Central memory CD8-positive, alpha-beta T cell (primary cell): Measurements from ENCODE around the gene ATP2B2.

ENCODE experiments used
- ATAC-seq: fragments of 150-1000 bp; cut with Tn5 transposase; replicated peaks from 2 replicates; pipeline ENCODE4 v1.10.0; 2022; ENCODE audit warnings: mild to moderate bottlenecking, moderate FRiP score, moderate number of reproducible peaks; ENCODE audit not compliant: poor library complexity, severe bottlenecking; ENCODE audit errors: extremely low read depth
- DNase-seq, 2 donors: peaks; one replicate each; pipeline ENCODE4 v3.0.0; 2021; ENCODE audit warnings: low spot score in 2 of 2
- H3K27ac Mint-ChIP-seq: one replicate; pipeline ENCODE4 v1.8.0; 2022; ENCODE audit warnings: low read depth, mild to moderate bottlenecking, moderate library complexity, mixed read lengths
- H3K27me3 Mint-ChIP-seq: one replicate; pipeline ENCODE4 v1.8.0; 2022; ENCODE audit warnings: mixed read lengths
- H3K36me3 Mint-ChIP-seq: one replicate; pipeline ENCODE4 v1.8.0; 2022; ENCODE audit warnings: mild to moderate bottlenecking, moderate library complexity, mixed read lengths; ENCODE audit not compliant: insufficient read depth
- H3K4me1 Mint-ChIP-seq: one replicate; pipeline ENCODE4 v1.8.0; 2022; ENCODE audit warnings: mixed read lengths
- H3K4me3 Mint-ChIP-seq: one replicate; pipeline ENCODE4 v1.8.0; 2022; ENCODE audit warnings: mild to moderate bottlenecking, moderate library complexity, mixed read lengths
- H3K9me3 Mint-ChIP-seq: one replicate; pipeline ENCODE4 v1.8.0; 2022; ENCODE audit warnings: mixed read lengths

ATP2B2 gene

DNA sequence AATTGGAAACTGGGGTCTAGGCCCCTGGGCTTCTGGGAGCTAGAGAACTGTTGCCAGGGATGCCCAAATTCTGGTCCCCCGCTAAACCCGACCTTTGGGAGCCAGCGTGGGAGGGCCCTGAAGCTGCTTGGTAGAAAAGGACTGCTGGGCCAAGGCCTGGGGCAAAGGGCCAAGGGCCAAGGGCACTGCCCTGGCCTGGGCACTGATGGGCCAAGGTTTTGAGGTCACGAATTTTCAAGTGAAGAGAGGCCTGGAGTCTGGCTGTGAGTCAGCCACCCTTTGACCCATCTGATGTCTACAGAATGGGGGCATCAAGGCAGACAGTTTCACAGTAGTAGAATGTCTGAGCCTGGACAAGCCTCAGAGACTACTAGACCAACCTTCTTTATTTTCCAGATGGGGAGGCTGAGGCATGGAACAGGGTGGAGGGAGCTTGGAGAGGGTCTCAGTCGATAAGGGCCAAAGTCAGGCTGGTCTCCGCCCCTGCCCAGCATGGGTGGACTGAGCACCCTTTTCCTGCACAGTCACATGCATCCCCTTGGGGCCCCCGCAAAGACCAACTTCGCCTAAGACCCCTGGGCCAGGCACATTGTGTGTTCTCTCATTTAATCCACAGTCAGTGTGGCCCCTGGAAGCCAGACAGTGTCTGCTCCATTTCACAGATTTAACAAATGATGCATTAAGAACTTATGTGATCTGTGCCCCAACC is 66.3 kb downstream of the ATP2B2 start:
- no peaks in the 10 kb centered on the region for H3K9me3 Mint-ChIP-seq
- H3K27ac Mint-ChIP-seq = no peak overlapping the region
- DNase-seq = no peak
- peaks cover under 1% of the 10 kb centered on the region for H3K27me3 Mint-ChIP-seq
- peaks cover 24% of the 10 kb centered on the region for H3K4me1 Mint-ChIP-seq
- H3K36me3 Mint-ChIP-seq = peaks cover 1% of the 10 kb centered on the region
- no peak for ATAC-seq
- no peak overlapping the region for H3K4me3 Mint-ChIP-seq

DNA sequence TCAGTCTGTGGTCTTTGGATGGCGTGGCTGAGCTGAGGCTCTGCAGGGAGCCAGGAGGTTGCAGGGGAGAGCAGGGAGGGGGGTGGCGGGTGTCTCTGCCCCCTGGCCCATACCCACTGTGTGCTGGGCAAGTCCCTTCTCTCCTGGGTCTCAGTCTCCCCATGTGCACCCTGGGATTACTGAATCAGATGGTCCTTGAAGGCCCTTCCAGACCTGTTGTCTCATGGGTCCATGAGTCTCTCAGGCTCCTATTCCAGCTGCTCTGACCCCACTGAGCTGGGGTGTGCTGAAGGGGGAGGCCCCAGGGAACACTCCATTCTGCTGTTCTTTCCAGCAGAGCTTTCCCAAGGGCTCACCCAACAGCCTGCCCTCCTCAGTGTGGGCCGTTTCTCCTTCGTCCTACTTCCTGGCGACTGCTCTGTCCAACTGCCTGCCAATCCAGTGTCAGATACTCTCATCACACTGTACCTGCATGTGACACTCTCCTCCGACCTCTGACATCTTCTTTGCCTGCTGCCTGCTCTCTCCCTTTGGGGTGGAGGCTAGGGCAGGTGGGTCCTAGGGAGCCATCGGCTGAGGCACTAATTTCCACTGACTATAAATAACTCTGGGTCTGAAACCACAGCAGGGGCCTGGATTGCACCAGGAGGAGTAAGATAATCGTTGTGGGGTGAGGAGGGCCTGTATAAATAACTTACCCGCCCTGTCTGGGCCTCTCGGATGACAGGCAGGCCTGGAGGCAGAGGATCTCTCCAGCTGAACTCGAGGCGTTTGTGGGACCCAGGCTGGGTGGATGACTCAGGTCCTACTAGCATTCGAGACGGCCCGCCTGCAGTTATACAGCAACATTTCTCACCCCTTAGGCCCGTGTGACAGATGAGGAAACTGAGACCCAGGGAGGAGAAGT is 67.1 kb downstream of the ATP2B2 start:
- DNase-seq (no peak), ATAC-seq (no peak)
- peaks cover 24% of the 10 kb centered on the region for H3K4me1 Mint-ChIP-seq
- H3K27me3 Mint-ChIP-seq = no peaks in the 10 kb centered on the region
- peak overlapping the region; percentile 78 for H3K27ac Mint-ChIP-seq
- H3K36me3 Mint-ChIP-seq = peaks cover 1% of the 10 kb centered on the region
- no peak overlapping the region for H3K4me3 Mint-ChIP-seq
- no peaks in the 10 kb centered on the region for H3K9me3 Mint-ChIP-seq

DNA sequence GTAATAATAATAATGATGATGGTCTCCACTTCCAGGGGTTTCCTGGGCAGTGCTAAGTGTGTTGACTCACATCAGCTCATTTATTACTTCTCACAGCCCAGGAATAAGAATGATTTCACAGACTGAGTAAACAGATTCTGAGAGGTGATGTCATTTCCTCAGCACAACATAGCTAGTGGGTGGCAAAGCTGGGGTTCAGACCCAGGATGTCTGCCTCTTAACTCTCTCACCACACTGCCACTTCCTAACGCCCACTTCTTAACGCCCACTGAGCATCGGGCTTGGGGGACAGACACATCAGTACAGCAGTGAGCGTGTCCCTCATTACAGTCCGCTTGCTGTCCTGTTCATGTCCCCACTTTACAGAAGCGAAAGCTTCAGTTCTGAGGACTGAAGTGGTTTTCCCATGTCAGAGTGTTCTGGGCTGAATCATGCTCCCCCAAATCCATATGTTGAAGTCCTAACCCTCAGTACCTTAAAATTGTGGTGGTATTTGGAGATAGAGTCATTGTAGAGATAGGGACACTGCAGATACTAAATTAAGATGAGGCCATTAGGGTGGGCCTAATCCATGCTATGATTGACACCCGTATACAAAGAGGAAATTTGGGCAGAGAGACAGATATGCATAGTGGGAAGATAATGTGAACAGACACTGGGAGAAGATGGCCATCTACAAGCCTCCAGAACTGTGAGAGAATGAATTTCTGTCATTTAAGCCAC is 68.0 kb downstream of the ATP2B2 start:
- peak overlapping the region; percentile 78 for H3K27ac Mint-ChIP-seq
- no peaks in the 10 kb centered on the region for H3K27me3 Mint-ChIP-seq
- ATAC-seq (peak; percentile 95), DNase-seq (peak; percentile 33 to 69)
- H3K4me1 Mint-ChIP-seq = peaks cover 24% of the 10 kb centered on the region
- H3K9me3 Mint-ChIP-seq = no peaks in the 10 kb centered on the region
- peak overlapping the region; percentile 12 for H3K4me3 Mint-ChIP-seq
- peaks cover 1% of the 10 kb centered on the region for H3K36me3 Mint-ChIP-seq

DNA sequence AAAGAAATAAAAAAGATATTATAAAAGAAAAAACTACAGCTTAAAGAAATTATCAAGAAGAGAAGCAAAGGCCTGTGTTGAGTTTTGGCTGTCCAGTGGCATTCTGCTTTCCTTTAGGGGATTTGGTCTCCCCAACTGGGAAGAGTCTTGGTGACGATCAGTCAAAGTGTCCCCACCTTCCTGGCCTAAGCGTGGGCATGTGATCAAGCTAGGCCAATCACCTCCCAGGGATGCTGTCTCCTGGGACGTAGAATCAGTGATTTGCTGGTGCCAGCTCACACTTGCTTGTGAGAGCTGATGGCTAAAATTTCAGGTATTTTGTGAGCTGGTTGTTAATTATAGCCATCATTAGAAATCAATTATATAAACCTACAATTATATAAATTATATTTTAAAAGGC is 69.5 kb downstream of the ATP2B2 start:
- no peak for DNase-seq
- no peaks in the 10 kb centered on the region for H3K27me3 Mint-ChIP-seq
- ATAC-seq = no peak
- peaks cover 24% of the 10 kb centered on the region for H3K4me1 Mint-ChIP-seq
- H3K27ac Mint-ChIP-seq = peak overlapping the region; percentile 78
- peaks cover 1% of the 10 kb centered on the region for H3K36me3 Mint-ChIP-seq
- H3K4me3 Mint-ChIP-seq = no peak overlapping the region
- no peaks in the 10 kb centered on the region for H3K9me3 Mint-ChIP-seq

DNA sequence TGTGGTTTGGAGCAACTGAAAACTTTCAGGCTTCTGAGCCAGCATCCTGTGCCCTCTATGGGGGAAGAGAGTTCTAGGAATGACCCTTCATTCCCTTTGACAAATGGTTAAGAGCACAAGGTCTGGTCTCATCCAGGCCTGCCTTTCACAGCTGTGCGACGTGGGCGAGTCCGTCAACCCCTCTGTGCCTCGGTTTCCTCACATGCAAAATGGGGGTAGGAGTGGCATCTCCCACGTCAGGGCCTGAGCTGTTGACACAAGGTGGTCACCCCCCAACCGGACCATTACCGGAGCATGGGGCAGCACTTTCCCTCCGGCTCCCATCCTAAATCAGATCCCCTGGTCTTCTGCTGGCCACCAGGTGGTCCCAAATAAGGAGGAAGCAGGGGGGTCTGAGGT is 70.4 kb downstream of the ATP2B2 start:
- no peaks in the 10 kb centered on the region for H3K9me3 Mint-ChIP-seq
- peaks cover 24% of the 10 kb centered on the region for H3K4me1 Mint-ChIP-seq

DNA sequence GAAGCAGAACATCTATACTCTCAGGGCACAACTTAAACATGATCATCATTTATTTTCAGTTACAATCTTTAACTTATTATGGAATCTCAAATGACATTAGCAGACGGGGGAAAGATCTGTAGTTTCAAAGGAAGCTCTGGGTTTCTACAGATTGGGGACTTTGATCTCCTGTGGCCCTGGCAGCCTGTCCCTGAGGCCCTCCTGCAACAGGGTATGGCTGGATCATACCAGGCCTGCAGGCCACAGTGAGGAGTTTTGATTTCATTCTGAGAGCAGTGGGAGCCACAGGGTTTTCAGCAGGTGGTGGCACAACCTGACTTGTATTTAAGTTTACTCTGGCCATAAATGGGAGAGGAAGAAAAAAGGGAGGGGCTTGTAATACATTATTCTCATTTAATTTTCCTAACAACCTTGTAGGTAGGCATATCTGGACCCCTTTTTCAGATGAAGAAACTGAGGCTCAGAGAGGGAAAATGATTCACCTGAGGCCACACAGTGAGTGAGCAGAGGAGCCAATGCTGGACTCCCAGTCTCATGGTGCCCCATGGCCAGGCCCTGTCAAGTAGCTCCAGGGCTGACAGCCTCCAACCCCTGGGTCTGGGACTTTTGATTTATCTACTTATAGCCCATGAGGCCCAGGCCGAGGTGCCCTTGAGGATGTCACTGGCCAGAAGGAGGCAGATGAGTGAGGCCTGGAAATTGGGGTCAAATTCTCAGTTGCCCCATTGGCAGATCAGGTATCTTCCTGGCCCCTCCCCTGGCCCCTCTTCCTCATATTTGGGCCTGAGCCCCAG is 71.0 kb downstream of the ATP2B2 start:
- H3K36me3 Mint-ChIP-seq = peaks cover 1% of the 10 kb centered on the region
- peak overlapping the region; percentile 78 for H3K27ac Mint-ChIP-seq
- H3K4me1 Mint-ChIP-seq = peaks cover 24% of the 10 kb centered on the region
- H3K27me3 Mint-ChIP-seq = no peaks in the 10 kb centered on the region
- DNase-seq (no peak), ATAC-seq (no peak)
- H3K4me3 Mint-ChIP-seq = no peak overlapping the region
- no peaks in the 10 kb centered on the region for H3K9me3 Mint-ChIP-seq

More for the DNA sequence above, 70.4 kb downstream of the ATP2B2 start:
- no peaks in the 10 kb centered on the region for H3K27me3 Mint-ChIP-seq
- no peak for DNase-seq
- peaks cover 1% of the 10 kb centered on the region for H3K36me3 Mint-ChIP-seq
- H3K27ac Mint-ChIP-seq = no peak overlapping the region
- ATAC-seq = no peak
- no peak overlapping the region for H3K4me3 Mint-ChIP-seq

DNA sequence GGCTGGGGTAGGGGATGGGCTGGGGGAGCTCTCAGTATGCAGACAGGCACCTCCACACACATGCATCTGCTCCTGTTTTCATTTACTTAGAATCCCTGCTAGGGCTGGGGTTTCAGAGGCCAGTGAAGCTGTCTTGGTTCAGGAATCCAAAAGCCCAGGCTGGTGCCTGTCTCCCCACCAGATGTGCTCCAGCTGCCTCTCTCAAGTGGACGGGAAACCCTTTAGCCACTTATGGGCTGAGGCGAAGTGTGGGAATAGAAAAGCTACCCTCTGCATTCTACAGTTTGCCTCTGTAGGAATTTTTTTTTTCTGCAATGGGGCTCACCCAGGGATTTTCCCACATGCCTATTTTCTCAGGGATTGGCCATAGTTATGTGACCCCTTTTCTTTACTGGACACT is 72.5 kb downstream of the ATP2B2 start:
- DNase-seq (no peak), ATAC-seq (no peak)
- peaks cover 18% of the 10 kb centered on the region for H3K4me1 Mint-ChIP-seq
- H3K27me3 Mint-ChIP-seq = no peaks in the 10 kb centered on the region
- H3K36me3 Mint-ChIP-seq = peaks cover under 1% of the 10 kb centered on the region
- H3K9me3 Mint-ChIP-seq = no peaks in the 10 kb centered on the region
- H3K4me3 Mint-ChIP-seq = no peak overlapping the region
- H3K27ac Mint-ChIP-seq = no peak overlapping the region

DNA sequence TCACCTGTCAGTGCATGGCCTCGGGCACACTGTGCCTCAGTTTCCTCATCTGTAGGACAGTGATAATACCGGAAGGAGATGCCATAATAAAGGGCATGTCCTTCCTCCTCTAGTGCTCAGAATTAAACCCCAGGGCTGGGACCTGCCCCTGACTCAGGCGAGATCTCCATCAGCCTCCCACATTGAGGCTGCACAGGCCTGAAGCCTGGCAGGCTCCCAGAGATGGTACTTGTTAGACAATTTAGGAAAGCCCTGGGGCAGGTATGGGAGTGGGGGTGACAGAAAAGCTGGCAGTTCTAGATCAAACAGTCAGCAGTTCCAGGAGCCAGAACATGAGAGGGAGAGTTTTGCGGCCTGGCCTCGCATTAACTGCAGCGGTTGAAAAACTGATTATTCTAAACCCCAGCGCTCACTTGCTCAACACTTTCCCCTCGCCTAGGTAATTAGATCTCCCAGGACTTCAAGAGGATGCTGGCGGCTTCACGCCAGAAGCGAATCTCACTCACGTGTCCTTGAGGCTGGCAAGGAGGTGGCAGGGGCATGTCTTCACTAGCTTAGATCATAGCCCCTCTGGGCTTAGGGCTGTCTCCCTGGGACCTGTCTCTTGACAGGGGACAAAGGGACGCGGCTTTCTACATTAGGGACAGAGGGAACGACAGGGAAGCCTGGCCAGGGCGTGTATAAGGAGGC is 73.1 kb downstream of the ATP2B2 start:
- no peak overlapping the region for H3K27ac Mint-ChIP-seq
- DNase-seq (no peak), ATAC-seq (no peak)
- no peaks in the 10 kb centered on the region for H3K27me3 Mint-ChIP-seq
- no peaks in the 10 kb centered on the region for H3K36me3 Mint-ChIP-seq
- peaks cover 12% of the 10 kb centered on the region for H3K4me1 Mint-ChIP-seq
- H3K4me3 Mint-ChIP-seq = no peak overlapping the region
- no peaks in the 10 kb centered on the region for H3K9me3 Mint-ChIP-seq

DNA sequence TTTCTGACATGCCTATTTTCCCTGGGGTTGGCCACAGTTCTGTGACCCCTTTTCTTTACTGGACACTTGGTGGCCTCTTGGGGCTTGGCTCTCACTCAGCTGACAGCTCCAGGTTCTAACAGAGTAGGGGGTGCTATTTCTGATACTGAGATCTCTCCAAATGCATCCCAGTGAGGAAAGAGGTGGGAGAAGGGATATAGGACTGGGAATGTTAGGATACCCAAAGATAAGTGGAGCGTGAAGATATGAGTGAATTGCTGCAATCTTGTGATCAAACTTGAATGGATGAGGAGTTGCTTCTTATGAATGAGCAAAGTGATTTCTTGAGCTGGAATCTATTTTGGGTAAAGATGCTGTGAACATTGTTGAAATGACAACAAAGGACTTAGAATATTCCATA is 74.6 kb downstream of the ATP2B2 start:
- Mint-ChIP-seq H3K4me1 (no peaks in the 10 kb centered on the region), H3K36me3 (no peaks in the 10 kb centered on the region), H3K27me3 (no peaks in the 10 kb centered on the region), H3K27ac (no peak overlapping the region), H3K4me3 (no peak overlapping the region), H3K9me3 (no peaks in the 10 kb centered on the region)
- ATAC-seq (no peak), DNase-seq (no peak)

DNA sequence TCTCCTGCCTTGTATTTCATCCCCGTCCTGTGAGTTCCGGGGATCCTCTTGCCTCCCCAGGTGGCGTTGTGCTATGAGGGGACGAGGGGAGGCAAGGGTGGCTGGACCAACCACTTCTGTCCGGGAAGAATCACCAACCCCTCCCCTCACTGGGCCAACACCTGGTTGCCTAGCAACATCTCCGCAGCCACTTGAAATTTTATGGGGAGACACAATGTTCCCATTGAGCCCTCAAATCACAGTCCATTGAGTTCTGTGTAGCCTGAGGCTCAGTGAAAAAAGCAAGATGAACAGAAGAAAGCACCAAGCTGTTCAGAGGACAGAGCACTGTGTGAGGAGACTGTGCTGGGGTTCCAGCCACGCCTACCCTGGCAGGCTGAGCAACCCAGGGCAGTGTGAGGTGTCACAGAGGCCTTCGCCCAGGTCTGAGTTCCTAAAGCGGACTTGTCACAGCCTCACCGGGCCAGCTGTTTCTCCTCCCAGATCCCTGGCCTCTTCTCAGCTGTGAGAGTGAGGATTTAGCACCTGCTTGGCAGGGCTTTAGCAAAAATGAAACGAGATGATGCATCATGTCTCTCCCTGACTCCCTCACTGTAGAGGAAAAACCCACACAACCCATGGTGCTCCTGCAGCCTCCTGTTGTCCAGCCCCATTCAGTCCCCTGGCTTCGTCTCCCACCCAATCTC is 76.8 kb downstream of the ATP2B2 start:
- Mint-ChIP-seq H3K4me1 (no peaks in the 10 kb centered on the region), H3K36me3 (no peaks in the 10 kb centered on the region), H3K27ac (no peak overlapping the region), H3K27me3 (no peaks in the 10 kb centered on the region), H3K9me3 (no peaks in the 10 kb centered on the region), H3K4me3 (no peak overlapping the region)
- DNase-seq (no peak), ATAC-seq (no peak)
